ENCODE data around the gene EAPP. TPM values are rescaled to one million over a fixed set of nuclear protein-coding genes. Genes with fewer than 3 reads are reported as not detected.

The EAPP gene
- polyA plus RNA-seq, 3 donors: 16.5 to 46.4 (median 24.3) TPM

Other genes starting within 250 kb of the EAPP start
- 10 to 100 TPM in 2 of 3 donors, 1 to 10 TPM in 1; 8.8 to 55.9 (median 22.3) TPM for gene SPTSSA, start 77.5 kb downstream of the EAPP start, polyA plus RNA-seq
- gene SNX6, start 90.4 kb upstream of the EAPP start, polyA plus RNA-seq: 10 to 100 TPM; 21.4 to 76.7 (median 44.8) TPM
- 10 to 100 TPM in 2 of 3 donors, 1 to 10 TPM in 1; 6.9 to 68.4 (median 63.7) TPM for gene CFL2, start 174.9 kb upstream of the EAPP start, polyA plus RNA-seq